ENCODE data around the gene MRPS15. TPM values are rescaled to one million over a fixed set of nuclear protein-coding genes. Genes with fewer than 3 reads are reported as not detected.
A peak's percentile ranks its signal among the peaks of the same experiment; 100 is the strongest.

MRPS15 gene
- total and polyA plus RNA-seq, 2 of the 13 experiments (the other 11 are each of a cell fraction or from before 2014, with no cell fraction given): 59.0 to 113 TPM

DNA sequence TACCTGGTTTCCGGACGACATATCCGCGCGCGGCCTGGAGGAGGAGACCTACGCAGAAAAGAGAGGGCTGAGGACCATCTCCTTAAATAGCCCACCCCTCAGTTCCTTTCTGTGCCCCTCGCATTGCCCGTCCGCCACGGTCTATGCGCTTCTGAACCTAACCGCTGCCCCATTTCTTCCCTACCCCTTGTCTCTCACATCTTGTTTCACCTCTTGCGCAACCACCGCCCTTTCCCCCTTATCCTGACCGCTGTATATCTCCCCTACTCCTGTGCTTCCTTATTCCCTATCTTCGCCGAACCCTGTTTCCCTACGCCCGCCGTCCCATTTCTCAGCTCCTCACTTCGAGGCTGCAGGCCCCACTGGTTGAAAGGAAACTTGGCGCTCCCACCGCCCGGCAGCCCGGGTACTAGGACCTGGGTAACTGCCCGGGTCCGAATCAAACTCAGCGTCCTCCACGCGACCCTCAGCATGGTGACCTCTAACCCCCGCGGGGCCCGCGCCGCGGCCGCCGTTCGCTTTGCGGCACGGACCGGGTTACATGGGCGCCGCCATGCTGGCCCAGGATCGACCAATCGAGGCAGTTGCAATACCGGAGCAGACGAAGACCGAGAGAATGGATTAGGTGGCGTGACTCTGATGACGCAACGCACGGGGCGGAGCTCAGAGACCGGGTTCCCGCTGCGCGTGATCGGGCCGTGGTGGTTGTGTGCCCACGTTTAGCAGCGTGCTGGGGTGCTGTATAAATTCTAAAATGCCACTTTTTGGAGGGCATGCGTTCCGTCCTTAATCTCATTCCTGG is at the start of gene MRPS15 (continued):
- TF ChIP-seq RAD51 (IDR thresholded peaks at IDR 0.05; ENCODE audit: borderline replicate concordance) (peak; percentile 41; the same call in 1 of the 2 replicates), ZNF891 (CRISPR knock-in tag; IDR thresholded peaks at IDR 0.05) (peak; percentile 39; the same call in 1 of the 2 replicates), ZIK1 (CRISPR knock-in tag; IDR thresholded peaks at IDR 0.05; ENCODE audit: borderline replicate concordance, low read depth) (peak; percentile 65; the same call in 1 of the 2 replicates), ZNF292 (CRISPR knock-in tag; IDR thresholded peaks at IDR 0.05; ENCODE audit: borderline replicate concordance, low read depth) (no peak; the same call in 1 of the 2 replicates), ZNF282 (IDR thresholded peaks at IDR 0.05; ENCODE audit: partially characterized antibody) (no peak), ZNF614 (CRISPR knock-in tag; IDR thresholded peaks at IDR 0.05; ENCODE audit: borderline replicate concordance) (peak; percentile 83; the same call in 1 of the 2 replicates), FOXJ3 (CRISPR knock-in tag; IDR thresholded peaks at IDR 0.05; ENCODE audit: borderline replicate concordance) (peak; percentile 60), ZNF136 (CRISPR knock-in tag; IDR thresholded peaks at IDR 0.05; ENCODE audit: low read depth) (no peak), FOXC1 (CRISPR knock-in tag; IDR thresholded peaks at IDR 0.05; ENCODE audit: borderline replicate concordance) (peak; percentile 83), IKZF1 (IDR thresholded peaks at IDR 0.05) (no peak), ZNF143 (CRISPR knock-in tag; IDR thresholded peaks at IDR 0.05) (peak; percentile 68), ZNF549 (CRISPR knock-in tag; IDR thresholded peaks at IDR 0.05) (no peak), TAF1 (CRISPR knock-in tag; IDR thresholded peaks at IDR 0.05) (peak; percentile 88), ONECUT2 (CRISPR knock-in tag; IDR thresholded peaks at IDR 0.05) (peak; percentile 11; the same call in 1 of the 2 replicates), TBX2 (CRISPR knock-in tag; IDR thresholded peaks at IDR 0.05; ENCODE audit: borderline replicate concordance) (peak; percentile 75; the same call in 1 of the 2 replicates)
- TF ChIP-seq, protein P1, sequence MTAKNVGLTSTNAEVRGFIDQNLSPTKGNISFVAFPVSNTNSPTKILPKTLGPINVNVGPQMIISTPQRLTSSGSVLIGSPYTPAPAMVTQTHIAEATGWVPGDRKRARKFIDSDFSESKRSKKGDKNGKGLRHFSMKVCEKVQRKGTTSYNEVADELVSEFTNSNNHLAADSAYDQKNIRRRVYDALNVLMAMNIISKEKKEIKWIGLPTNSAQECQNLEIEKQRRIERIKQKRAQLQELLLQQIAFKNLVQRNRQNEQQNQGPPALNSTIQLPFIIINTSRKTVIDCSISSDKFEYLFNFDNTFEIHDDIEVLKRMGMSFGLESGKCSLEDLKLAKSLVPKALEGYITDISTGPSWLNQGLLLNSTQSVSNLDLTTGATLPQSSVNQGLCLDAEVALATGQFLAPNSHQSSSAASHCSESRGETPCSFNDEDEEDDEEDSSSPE (CRISPR knock-in tag; IDR thresholded peaks at IDR 0.05): peak; percentile 82
- TF ChIP-seq, protein P2, sequence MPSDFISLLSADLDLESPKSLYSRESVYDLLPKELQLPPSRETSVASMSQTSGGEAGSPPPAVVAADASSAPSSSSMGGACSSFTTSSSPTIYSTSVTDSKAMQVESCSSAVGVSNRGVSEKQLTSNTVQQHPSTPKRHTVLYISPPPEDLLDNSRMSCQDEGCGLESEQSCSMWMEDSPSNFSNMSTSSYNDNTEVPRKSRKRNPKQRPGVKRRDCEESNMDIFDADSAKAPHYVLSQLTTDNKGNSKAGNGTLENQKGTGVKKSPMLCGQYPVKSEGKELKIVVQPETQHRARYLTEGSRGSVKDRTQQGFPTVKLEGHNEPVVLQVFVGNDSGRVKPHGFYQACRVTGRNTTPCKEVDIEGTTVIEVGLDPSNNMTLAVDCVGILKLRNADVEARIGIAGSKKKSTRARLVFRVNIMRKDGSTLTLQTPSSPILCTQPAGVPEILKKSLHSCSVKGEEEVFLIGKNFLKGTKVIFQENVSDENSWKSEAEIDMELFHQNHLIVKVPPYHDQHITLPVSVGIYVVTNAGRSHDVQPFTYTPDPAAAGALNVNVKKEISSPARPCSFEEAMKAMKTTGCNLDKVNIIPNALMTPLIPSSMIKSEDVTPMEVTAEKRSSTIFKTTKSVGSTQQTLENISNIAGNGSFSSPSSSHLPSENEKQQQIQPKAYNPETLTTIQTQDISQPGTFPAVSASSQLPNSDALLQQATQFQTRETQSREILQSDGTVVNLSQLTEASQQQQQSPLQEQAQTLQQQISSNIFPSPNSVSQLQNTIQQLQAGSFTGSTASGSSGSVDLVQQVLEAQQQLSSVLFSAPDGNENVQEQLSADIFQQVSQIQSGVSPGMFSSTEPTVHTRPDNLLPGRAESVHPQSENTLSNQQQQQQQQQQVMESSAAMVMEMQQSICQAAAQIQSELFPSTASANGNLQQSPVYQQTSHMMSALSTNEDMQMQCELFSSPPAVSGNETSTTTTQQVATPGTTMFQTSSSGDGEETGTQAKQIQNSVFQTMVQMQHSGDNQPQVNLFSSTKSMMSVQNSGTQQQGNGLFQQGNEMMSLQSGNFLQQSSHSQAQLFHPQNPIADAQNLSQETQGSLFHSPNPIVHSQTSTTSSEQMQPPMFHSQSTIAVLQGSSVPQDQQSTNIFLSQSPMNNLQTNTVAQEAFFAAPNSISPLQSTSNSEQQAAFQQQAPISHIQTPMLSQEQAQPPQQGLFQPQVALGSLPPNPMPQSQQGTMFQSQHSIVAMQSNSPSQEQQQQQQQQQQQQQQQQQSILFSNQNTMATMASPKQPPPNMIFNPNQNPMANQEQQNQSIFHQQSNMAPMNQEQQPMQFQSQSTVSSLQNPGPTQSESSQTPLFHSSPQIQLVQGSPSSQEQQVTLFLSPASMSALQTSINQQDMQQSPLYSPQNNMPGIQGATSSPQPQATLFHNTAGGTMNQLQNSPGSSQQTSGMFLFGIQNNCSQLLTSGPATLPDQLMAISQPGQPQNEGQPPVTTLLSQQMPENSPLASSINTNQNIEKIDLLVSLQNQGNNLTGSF (CRISPR knock-in tag; IDR thresholded peaks at IDR 0.05): peak; percentile 67; the same call in 1 of the 2 replicates
- TF ChIP-seq, protein P3, sequence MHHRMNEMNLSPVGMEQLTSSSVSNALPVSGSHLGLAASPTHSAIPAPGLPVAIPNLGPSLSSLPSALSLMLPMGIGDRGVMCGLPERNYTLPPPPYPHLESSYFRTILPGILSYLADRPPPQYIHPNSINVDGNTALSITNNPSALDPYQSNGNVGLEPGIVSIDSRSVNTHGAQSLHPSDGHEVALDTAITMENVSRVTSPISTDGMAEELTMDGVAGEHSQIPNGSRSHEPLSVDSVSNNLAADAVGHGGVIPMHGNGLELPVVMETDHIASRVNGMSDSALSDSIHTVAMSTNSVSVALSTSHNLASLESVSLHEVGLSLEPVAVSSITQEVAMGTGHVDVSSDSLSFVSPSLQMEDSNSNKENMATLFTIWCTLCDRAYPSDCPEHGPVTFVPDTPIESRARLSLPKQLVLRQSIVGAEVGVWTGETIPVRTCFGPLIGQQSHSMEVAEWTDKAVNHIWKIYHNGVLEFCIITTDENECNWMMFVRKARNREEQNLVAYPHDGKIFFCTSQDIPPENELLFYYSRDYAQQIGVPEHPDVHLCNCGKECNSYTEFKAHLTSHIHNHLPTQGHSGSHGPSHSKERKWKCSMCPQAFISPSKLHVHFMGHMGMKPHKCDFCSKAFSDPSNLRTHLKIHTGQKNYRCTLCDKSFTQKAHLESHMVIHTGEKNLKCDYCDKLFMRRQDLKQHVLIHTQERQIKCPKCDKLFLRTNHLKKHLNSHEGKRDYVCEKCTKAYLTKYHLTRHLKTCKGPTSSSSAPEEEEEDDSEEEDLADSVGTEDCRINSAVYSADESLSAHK (CRISPR knock-in tag; IDR thresholded peaks at IDR 0.05; ENCODE audit: borderline replicate concordance): 0 out of 2 replicates have a peak, but pooled peaks have one; percentile 38

All from HepG2 (cell line).